HCT116 (cell line): Measurements from ENCODE around the gene BABAM2. TPM values are rescaled to one million over a fixed set of nuclear protein-coding genes. Genes with fewer than 3 reads are reported as not detected.

Source experiments
- ATAC-seq: fragments of 200-7000 bp; cut with Tn5 transposase; 2 replicates; pipeline ENCODE4 v1.9.1; 2020; ENCODE audit warnings: mild to moderate bottlenecking, moderate library complexity
- BruUV-seq: library from RNA; stranded (reverse); fragments of 400-500 nt; replicated peaks from 2 replicates; lab custom pipeline; 2021; lab: Mats Ljungman, UMichigan
- CTCF ChIA-PET: fragments of 300-600 bp; sonication (Branson Sonifier 250); formaldehyde crosslinking; loops from one replicate; lab custom pipeline; 2021; ENCODE audit warnings: antibody characterized with exemption; lab: Charles Lee
- POLR2A ChIA-PET: fragments of 300-600, 350-600 bp; sonication (Branson Sonifier 250); formaldehyde crosslinking; loops from one replicate; lab custom pipeline; 2021; ENCODE audit warnings: antibody characterized with exemption; lab: Charles Lee
- RAD21 ChIA-PET, 2 experiments: fragments of 300-600 bp; sonication (Branson Sonifier 250); formaldehyde crosslinking; loops; one replicate each; lab custom pipeline; 2023; ENCODE audit warnings: low total read pairs in 2 of 2; ENCODE audit not compliant: uncharacterized antibody in 2 of 2, unreplicated experiment in 2 of 2, low non-redundant PET in 1 of 2; lab: Charles Lee
- DNase-seq: peaks from one replicate; pipeline ENCODE4 v3.0.0-alpha.2; 2010; ENCODE audit warnings: low read depth, low spot score
- H2AFZ ChIP-seq: fragments of 200-600 bp; shearing (Covaris generic), sonication (generic); 2 replicates; pipeline ENCODE4 v1.6.1; 2017; ENCODE audit warnings: low read depth, mixed run types, mixed read lengths, antibody characterized with exemption, low read length; ENCODE audit not compliant: poor library complexity, severe bottlenecking
- H3K27ac ChIP-seq: 2 replicates; pipeline ENCODE4 v1.5.1; 2012; ENCODE audit warnings: low read depth, low read length
- H3K27me3 ChIP-seq: fragments of 200-600 bp; sonication (generic); 2 replicates; pipeline ENCODE4 v1.6.1; 2016; ENCODE audit warnings: mixed run types, low read length, mixed read lengths; ENCODE audit not compliant: insufficient read depth
- H3K36me3 ChIP-seq, 2 experiments: fragments of 200-500 bp in 1 of 2; fragments of 200-600 bp in 1 of 2; sonication (Bioruptor generic) in 1 of 2; sonication (generic) in 1 of 2; 2 replicates each; pipeline versions ENCODE4 v1.5.1 to v1.6.1; 2014 to 2016; ENCODE audit warnings: low read length in 2 of 2, inconsistent platforms in 1 of 2, mixed read lengths in 1 of 2, mixed run types in 1 of 2; ENCODE audit not compliant: insufficient read depth in 2 of 2, control insufficient read depth in 1 of 2
- H3K4me1 ChIP-seq, 2 experiments: fragments of 200-600 bp in 1 of 2; sonication (generic) in 1 of 2; 2 replicates each; pipeline versions ENCODE4 v1.5.1 to v1.6.1; 2012 to 2017; ENCODE audit warnings: low read length in 2 of 2, inconsistent platforms in 1 of 2, mild to moderate bottlenecking in 1 of 2, mixed read lengths in 1 of 2, mixed run types in 1 of 2, moderate library complexity in 1 of 2; ENCODE audit not compliant: insufficient read depth in 2 of 2, control insufficient read depth in 1 of 2
- H3K4me2 ChIP-seq: fragments of 200-600 bp; sonication (generic); 2 replicates; pipeline ENCODE4 v1.6.1; 2017; ENCODE audit warnings: mixed run types, low read length, mixed read lengths
- H3K4me3 ChIP-seq, 2 experiments: fragments of 200-600 bp in 1 of 2; sonication (generic) in 1 of 2; replicated peaks in 1 of 2; 2 replicates each; pipeline ENCODE4 v1.5.1; 2011 to 2016; ENCODE audit warnings: low read length in 2 of 2, control low read depth in 1 of 2, low read depth in 1 of 2, mild to moderate bottlenecking in 1 of 2, mixed read lengths in 1 of 2, mixed run types in 1 of 2
- H3K79me2 ChIP-seq: fragments of 200-600 bp; sonication (generic); 2 replicates; pipeline ENCODE4 v1.6.1; 2017; ENCODE audit warnings: mild to moderate bottlenecking, mixed run types, low read length, moderate library complexity, mixed read lengths; ENCODE audit not compliant: insufficient read depth
- H3K9ac ChIP-seq: fragments of 200-600 bp; sonication (generic); 2 replicates; pipeline ENCODE4 v1.6.1; 2016; ENCODE audit warnings: low read length, mixed read lengths
- H3K9me2 ChIP-seq: fragments of 200-600 bp; sonication (generic), shearing (Covaris generic); 2 replicates; pipeline ENCODE4 v1.6.1; 2017; ENCODE audit warnings: mixed run types, mild to moderate bottlenecking, moderate library complexity; ENCODE audit not compliant: insufficient read depth
- H3K9me3 ChIP-seq, 2 experiments: fragments of 200-500 bp in 1 of 2; fragments of 200-600 bp in 1 of 2; sonication (Bioruptor generic) in 1 of 2; sonication (generic) in 1 of 2; 2 replicates each; pipeline ENCODE4 v1.6.1; 2014 to 2017; ENCODE audit warnings: low read length in 2 of 2, mixed read lengths in 2 of 2, inconsistent platforms in 1 of 2, low read depth in 1 of 2, mild to moderate bottlenecking in 1 of 2, mixed run types in 1 of 2, moderate library complexity in 1 of 2; ENCODE audit not compliant: control insufficient read depth in 1 of 2, insufficient read depth in 1 of 2
- H4K20me1 ChIP-seq: fragments of 200-600 bp; sonication (generic), shearing (Covaris generic); 2 replicates; pipeline ENCODE4 v1.6.1; 2017; ENCODE audit warnings: mixed run types, mild to moderate bottlenecking, moderate library complexity; ENCODE audit not compliant: insufficient read depth
- CEBPB ChIP-seq: IDR thresholded peaks from 2 replicates; pipeline ENCODE4 v1.6.1; 2012; ENCODE audit warnings: low read depth
- EGR1 ChIP-seq: IDR thresholded peaks from 2 replicates; pipeline ENCODE4 v1.6.1; 2012; ENCODE audit warnings: low read depth
- ELF1 ChIP-seq: IDR thresholded peaks from 2 replicates; pipeline ENCODE4 v1.6.1; 2012; ENCODE audit warnings: low read depth, borderline replicate concordance
- EZH2phosphoT487 ChIP-seq: fragments of 200-600 bp; IDR thresholded peaks from 2 replicates; pipeline ENCODE4 v1.6.1; 2018; ENCODE audit warnings: antibody characterized with exemption, borderline replicate concordance
- FOSL1 ChIP-seq: IDR thresholded peaks from 2 replicates; pipeline ENCODE4 v1.6.1; 2012; ENCODE audit warnings: low read depth
- POLR2A ChIP-seq: IDR thresholded peaks from 2 replicates; pipeline ENCODE4 v1.7.0; 2011; ENCODE audit warnings: borderline replicate concordance; ENCODE audit not compliant: insufficient read depth, insufficient read length; ENCODE audit errors: extremely low read depth
- RAD21 ChIP-seq: IDR thresholded peaks from 2 replicates; pipeline ENCODE4 v1.6.1; 2012; ENCODE audit warnings: low read depth, mild to moderate bottlenecking
- YY1 ChIP-seq: IDR thresholded peaks from 2 replicates; pipeline ENCODE4 v1.6.1; 2011; ENCODE audit warnings: low read length, low read depth, moderate library complexity, mild to moderate bottlenecking; ENCODE audit not compliant: insufficient replicate concordance; ENCODE audit errors: extremely low read depth
- ZNF274 ChIP-seq: fragments of 200-500 bp; sonication (Bioruptor generic); IDR thresholded peaks from 2 replicates; pipeline ENCODE4 v1.6.1; 2014; ENCODE audit warnings: mild to moderate bottlenecking, low read depth, low read length, inconsistent platforms
- intact Hi-C: fragments of 100-400 bp; cut with micrococcal nuclease; formaldehyde crosslinking; loops from 2 replicates; pipeline ENCODE4 v1.10.0; 2022
- total RNA-seq: library from RNA; stranded (reverse); gene quantifications from one replicate; pipeline ENCODE4 v1.2.1, GENCODE V29; 2021; ENCODE audit not compliant: unreplicated experiment
- TF ChIP-seq, protein P1 (sequence below): IDR thresholded peaks from 2 replicates; pipeline ENCODE4 v1.6.1; 2011; ENCODE audit warnings: mild to moderate bottlenecking, low read length, moderate library complexity; ENCODE audit not compliant: insufficient replicate concordance; ENCODE audit errors: extremely low read depth
- TF ChIP-seq, protein P2 (sequence below): IDR thresholded peaks from 2 replicates; pipeline ENCODE4 v1.6.1; 2012

Gene BABAM2
- total RNA-seq, 1 experiment from 2014 or later: 23.8 TPM

- Histone ChIP-seq H4K20me1 (no peaks in the 10 kb centered on the region), H3K9me3 (no peaks in the 10 kb centered on the region), H2AFZ (no peak overlapping the region)
- RAD21 ChIA-PET: no interaction called here
- no TSS peak for BruUV-seq
- TF ChIP-seq POLR2A (no peak), FOSL1 (no peak), RAD21 (no peak), ELF1 (no peak), EZH2phosphoT487 (no peak), CEBPB (no peak), YY1 (no peak), EGR1 (no peak), ZNF274 (no peak)
- TF ChIP-seq, protein P1, sequence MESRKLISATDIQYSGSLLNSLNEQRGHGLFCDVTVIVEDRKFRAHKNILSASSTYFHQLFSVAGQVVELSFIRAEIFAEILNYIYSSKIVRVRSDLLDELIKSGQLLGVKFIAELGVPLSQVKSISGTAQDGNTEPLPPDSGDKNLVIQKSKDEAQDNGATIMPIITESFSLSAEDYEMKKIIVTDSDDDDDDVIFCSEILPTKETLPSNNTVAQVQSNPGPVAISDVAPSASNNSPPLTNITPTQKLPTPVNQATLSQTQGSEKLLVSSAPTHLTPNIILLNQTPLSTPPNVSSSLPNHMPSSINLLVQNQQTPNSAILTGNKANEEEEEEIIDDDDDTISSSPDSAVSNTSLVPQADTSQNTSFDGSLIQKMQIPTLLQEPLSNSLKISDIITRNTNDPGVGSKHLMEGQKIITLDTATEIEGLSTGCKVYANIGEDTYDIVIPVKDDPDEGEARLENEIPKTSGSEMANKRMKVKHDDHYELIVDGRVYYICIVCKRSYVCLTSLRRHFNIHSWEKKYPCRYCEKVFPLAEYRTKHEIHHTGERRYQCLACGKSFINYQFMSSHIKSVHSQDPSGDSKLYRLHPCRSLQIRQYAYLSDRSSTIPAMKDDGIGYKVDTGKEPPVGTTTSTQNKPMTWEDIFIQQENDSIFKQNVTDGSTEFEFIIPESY: no peak
- TF ChIP-seq, protein P2, sequence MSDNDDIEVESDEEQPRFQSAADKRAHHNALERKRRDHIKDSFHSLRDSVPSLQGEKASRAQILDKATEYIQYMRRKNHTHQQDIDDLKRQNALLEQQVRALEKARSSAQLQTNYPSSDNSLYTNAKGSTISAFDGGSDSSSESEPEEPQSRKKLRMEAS: no peak
- TF ChIP-seq, all 23 proteins: peak for 0
- intact Hi-C loops: no loop called here
- no peaks in the 10 kb centered on the region for H3K9me2 ChIP-seq
- ChIA-PET POLR2A (no interaction called here), CTCF (no interaction called here)
- no peaks in the 10 kb centered on the region for H3K79me2 ChIP-seq
- no peak overlapping the region for H3K4me2 ChIP-seq
- H3K4me1 ChIP-seq: no peaks in the 10 kb centered on the region
- ATAC-seq (no peak), DNase-seq (no peak)
- H3K36me3 ChIP-seq: no peaks in the 10 kb centered on the region
- no peak overlapping the region for H3K4me3 ChIP-seq
- H3K9ac ChIP-seq: no peak overlapping the region
- H3K27me3 ChIP-seq: no peaks in the 10 kb centered on the region
- H3K27ac ChIP-seq: no peak overlapping the region
Measured at GRCh38 chr2:28046921-28047320, 156.4 kb downstream of the BABAM2 start.
